Cardiac septum (tissue), 1 donor: Measurements from ENCODE around the gene HLA-E. TPM values are rescaled to one million over a fixed set of nuclear protein-coding genes. Genes with fewer than 3 reads are reported as not detected.

ENCODE experiments used
- DNase-seq: peaks from one replicate; pipeline ENCODE4 v3.0.0-alpha.2; 2020; ENCODE audit warnings: low spot score
- intact Hi-C: fragments of 100-400 bp; cut with DNase I; formaldehyde crosslinking; loops from one replicate; pipeline ENCODE4 v1.14.0; 2022
- long read RNA-seq: library from polyadenylated mRNA; unstranded; transcript quantifications from one replicate; pipeline ENCODE4 v2.0.0, GENCODE V29; 2021
- total RNA-seq: library from RNA; stranded (reverse); fragmentation: NEBNext Ultra II Directional; extraction: Animal tissue kit (Norgen Biotek cat#: 25700); gene quantifications from one replicate; pipeline ENCODE4 v1.2.1, GENCODE V29; 2021
- donor health status: DM: no; HTN: no; CAD: no.

Gene HLA-E
- 126 TPM for total RNA-seq
- long read RNA-seq, transcript HLA-E-201 (8 exons, 2,601 nt), result major isoform, 151 of 324 reads
- long read RNA-seq, partial matches to known transcripts, result 166 of 324 reads
- long read RNA-seq, other reads (novel, unspliced or antisense), result 7 of 324 reads

DNA sequence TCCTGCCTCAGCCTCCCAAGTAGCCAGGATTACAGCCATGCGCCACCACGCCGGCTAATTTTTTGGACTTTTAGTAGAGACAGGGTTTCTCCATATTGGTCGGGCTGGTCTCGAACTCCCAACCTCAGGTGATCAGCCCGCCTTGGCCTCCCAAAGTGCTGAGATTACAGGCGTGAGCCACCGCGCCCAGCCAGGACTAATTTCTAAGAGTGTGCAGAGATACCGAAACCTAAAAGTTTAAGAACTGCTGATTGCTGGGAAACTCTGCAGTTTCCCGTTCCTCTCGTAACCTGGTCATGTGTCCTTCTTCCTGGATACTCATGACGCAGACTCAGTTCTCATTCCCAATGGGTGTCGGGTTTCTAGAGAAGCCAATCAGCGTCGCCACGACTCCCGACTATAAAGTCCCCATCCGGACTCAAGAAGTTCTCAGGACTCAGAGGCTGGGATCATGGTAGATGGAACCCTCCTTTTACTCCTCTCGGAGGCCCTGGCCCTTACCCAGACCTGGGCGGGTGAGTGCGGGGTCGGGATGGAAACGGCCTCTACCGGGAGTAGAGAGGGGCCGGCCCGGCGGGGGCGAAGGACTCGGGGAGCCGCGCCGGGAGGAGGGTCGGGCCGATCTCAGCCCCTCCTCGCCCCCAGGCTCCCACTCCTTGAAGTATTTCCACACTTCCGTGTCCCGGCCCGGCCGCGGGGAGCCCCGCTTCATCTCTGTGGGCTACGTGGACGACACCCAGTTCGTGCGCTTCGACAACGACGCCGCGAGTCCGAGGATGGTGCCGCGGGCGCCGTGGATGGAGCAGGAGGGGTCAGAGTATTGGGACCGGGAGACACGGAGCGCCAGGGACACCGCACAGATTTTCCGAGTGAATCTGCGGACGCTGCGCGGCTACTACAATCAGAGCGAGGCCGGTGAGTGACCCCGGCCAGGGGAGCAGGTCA, at the start of gene HLA-E:
Gene HLA-E, plus strand, starts transcription at position 429 of the 945 bp plus-strand sequence. Its CDS starts 23 bp downstream, at position 452.
- intact Hi-C loops, result loop anchor here (2.0 kb wide), 2 partner anchors 27 to 51 kb away; no protein-coding TSS in a partner anchor
- DNase-seq, result peak; percentile 93

GRCh38 chr6:30441171-30441570, 48.1 kb upstream of the HLA-E start:
- intact Hi-C loops, result no loop called here
- DNase-seq, result no peak

- intact Hi-C loops, result no loop called here
Measured at GRCh38 chr6:30443657-30444450, 45.5 kb upstream of the HLA-E start.

GRCh38 chr6:30444451-30444742, 44.9 kb upstream of the HLA-E start:
- intact Hi-C loops, result no loop called here
- no peak for DNase-seq

More at GRCh38 chr6:30443657-30444450, 45.5 kb upstream of the HLA-E start:
- DNase-seq, result no peak

GRCh38 chr6:30446259-30446658, 43.0 kb upstream of the HLA-E start:
- DNase-seq, result no peak
- intact Hi-C loops, result no loop called here

GRCh38 chr6:30447237-30447636, 42.1 kb upstream of the HLA-E start:
- intact Hi-C loops, result no loop called here
- DNase-seq, result no peak

DNA sequence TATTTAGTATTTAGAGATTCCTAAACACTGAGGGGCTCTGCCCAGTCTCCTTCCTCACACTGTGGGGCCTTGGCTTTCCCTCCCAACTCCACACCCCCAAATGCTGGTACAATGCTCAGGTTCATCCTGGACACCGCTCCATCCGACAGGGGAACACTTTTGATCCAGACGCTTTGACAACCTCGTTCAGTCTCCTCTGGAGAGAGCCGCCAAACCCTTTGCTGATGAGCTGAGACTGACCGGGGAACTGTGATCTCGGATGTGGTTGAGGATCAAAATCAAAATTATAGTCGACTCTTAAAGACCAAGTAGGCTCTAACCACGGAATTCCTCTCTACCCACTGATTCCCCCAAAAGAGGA, 38.8 kb upstream of the HLA-E start:
- no peak for DNase-seq
- intact Hi-C loops, result no loop called here

- DNase-seq, result no peak
- intact Hi-C loops, result no loop called here
Measured at GRCh38 chr6:30450909-30451841, 38.1 kb upstream of the HLA-E start.

- DNase-seq, result no peak
- intact Hi-C loops, result no loop called here
Measured at GRCh38 chr6:30452736-30453507, 36.4 kb upstream of the HLA-E start.

DNA sequence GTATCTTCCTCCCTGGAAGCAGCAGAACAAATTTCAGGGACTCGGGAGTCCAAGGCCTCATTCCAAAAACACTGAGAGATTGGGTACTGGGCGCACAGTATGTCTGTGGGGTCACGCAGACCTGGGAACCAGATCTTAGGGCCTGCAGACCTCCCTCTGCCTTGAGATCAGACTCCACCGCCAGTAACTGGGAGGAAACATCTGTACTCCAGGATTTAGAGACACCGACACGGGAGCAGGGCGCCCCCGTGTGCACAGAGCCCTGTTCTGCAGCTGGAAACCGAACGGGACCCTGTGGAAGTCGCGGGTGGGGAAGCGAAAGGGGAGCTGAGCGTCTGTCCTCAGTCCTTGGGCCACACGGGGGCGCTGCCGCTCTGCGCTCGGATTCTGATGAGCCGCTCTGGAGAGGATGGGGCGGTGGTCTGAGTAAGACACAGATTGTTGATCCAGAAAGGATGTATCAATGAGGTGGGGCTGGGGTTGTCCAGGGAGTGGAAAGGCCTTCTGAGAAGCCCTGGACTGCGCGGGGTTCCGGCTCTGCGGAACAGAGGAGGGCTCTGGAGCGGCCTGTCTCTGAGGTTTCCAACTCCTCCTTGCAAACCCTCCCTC, 35.7 kb upstream of the HLA-E start:
- peak; percentile 85 for DNase-seq
- intact Hi-C loops, result no loop called here

- intact Hi-C loops, result no loop called here
- DNase-seq, result no peak
Measured at GRCh38 chr6:30459145-30459544, 30.2 kb upstream of the HLA-E start.

DNA sequence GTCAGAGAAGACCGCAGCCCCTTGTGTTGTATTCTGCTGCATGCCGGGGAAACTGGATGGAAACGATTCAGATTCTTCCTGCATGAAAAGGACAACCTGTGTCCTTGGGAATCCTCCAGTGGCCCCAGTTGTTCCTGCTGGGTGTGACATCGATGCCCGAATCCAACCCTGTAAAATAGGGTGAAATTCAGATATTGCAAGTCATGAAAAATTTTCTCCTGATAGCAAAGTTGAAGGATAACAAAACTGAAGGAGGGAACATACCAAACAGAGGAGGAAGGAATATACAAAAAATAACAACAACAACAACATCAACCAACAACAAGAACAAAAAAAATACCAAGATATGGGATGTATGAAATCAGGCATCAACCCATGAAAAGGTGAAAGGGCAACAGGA, 28.3 kb upstream of the HLA-E start:
- DNase-seq, result no peak

DNA sequence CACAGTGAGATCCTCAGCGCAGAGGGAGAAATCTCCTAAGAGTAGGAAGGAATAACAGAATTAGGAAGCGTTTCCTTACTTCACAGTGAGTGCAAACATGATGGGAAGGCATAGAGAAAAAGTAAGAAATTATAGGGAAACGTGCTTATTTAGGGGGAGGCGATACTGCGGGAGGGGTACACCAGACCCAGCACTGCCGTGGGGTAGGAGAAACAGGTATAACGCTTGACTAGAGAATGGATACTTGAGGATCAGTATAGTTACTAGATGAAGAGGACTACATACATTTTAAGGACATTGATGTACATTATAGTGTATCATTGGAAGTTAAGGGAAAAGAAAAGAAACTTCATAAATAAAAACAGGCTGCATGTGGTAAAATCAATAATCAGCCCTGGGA, 26.8 kb upstream of the HLA-E start:
- no peak for DNase-seq
- intact Hi-C loops, result no loop called here

More for the DNA sequence above, 28.3 kb upstream of the HLA-E start:
- intact Hi-C loops, result no loop called here

DNA sequence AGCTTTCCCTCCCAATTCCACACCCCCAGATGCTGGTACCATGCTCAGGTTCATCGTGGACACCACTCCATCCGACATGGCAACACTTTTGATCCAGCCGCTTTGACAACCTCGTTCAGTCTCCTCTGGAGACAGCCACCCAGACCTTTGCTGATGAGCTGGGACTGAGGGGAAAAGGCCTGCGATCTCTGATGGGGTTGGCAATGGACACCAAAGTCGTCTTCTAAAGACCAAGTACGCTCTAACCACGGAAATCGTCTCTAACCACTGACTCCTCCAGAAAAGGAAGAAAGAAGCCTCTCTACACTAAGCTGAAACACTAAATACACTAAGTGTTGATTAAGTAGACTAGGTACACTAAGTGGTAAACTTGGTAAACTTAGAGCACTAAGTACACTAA, 26.1 kb upstream of the HLA-E start:
- intact Hi-C loops, result no loop called here
- DNase-seq, result no peak

DNA sequence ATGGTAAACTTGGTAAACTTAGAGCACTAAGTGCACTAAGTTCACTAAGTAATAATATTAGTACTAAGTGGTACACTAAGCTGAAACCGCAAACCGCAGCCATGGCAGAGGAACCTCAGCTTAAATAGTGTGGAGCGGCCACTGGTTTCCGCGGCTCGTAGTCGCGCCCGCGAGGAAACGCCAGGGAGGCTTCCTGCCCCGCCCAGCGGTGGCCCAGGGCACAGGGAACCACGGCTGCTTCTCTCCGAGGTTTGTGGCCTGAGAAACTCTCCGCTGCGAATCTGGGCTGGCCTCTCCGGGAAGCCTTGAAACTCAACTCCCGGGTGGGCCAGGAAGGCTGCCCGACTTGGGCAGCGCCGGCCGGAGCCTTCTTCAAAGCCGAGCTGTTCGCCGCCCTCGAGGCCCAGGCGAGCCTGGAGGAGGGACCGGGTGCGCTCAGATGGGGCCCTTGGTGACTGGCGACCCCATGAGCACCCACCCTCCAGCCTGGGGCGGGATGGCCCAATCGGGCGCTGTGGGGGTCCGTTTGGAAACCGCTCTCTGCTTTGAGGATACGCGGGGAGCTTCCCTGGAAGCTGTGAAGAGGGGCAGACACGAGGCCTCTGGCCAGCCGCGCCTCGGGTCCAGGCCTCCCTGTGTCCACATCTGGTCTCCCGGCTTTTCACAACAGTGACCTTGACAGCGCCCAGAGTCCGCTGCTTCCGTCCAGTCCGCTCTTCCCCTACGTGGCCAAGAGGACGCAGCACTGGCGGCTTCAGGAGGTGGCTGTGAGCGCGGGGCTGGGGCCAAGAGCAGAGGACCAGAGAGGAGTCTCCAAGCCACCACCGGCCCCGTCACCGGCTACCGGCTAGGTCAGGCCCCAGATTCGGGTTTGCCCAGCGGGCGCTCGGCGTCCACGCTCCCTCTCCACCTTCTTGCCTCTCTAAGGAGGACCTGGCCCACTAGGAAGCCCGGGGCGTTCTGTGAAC, 25.4 kb upstream of the HLA-E start:
- intact Hi-C loops, result no loop called here
- DNase-seq, result no peak

DNA sequence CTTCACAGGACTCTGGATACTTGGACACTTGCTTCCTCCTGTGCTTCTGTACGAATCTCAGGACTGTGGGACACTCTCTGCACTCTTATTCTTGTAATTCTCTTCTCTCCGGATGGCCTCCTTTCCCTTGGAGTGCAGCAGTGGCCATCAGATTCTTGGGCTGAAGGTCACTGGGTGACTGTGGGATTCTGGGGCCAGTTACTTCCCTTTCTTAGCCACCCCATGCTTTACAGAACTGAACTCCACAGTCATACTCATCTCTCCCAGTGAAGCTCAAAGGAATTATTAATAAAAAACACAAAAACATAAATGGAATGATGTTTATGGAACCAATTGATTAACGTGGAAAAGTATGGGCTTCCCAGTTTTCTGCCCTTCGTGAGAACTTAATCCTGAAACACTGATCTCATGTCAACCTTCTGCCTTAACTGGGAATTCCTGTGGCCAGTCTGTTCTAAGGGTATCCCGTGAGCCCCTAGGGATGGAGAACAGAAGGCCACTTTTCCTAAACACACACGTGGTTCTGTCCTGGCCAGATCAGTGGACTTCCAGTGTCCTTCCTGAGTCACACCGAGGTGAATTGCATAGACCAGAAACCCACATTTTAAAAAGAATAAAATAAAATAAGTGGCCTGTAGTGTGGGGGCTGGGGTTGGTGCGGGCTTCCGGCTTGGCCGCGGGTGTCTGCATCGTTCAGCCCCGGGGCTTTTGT, 23.6 kb upstream of the HLA-E start:
- intact Hi-C loops, result no loop called here

GRCh38 chr6:30470968-30471367, 18.3 kb upstream of the HLA-E start:
- DNase-seq, result no peak
- intact Hi-C loops, result no loop called here

More for the DNA sequence above, 23.6 kb upstream of the HLA-E start:
- no peak for DNase-seq
